Tibial nerve (tissue), 4 donors: ENCODE measurements around the gene SETD6. TPM values are rescaled to one million over a fixed set of nuclear protein-coding genes. Genes with fewer than 3 reads are reported as not detected.
A peak's percentile ranks its signal among the peaks of the same experiment; 100 is the strongest.

Source experiments
- DNase-seq, 2 donors: peaks; one replicate each; pipeline ENCODE4 v3.0.0-alpha.2; 2019; ENCODE audit warnings: low spot score in 2 of 2
- H3K27ac ChIP-seq, 4 donors: fragments of 200-600 bp; sonication (generic) in 3 of 4; one replicate each; pipeline ENCODE4 v1.5.1; 2017 to 2019; ENCODE audit warnings: mild to moderate bottlenecking in 1 of 4
- H3K27me3 ChIP-seq, 2 donors: fragments of 200-600 bp; sonication (generic) in 1 of 2; one replicate each; pipeline versions ENCODE4 v1.5.1 to v1.6.0; 2017 to 2019
- H3K36me3 ChIP-seq, 3 donors: fragments of 200-600 bp; sonication (generic); one replicate each; pipeline ENCODE4 v1.5.1; 2018 to 2019
- H3K4me1 ChIP-seq, 4 donors: fragments of 200-600 bp; sonication (generic) in 3 of 4; one replicate each; pipeline ENCODE4 v1.5.1; 2017 to 2019
- H3K4me3 ChIP-seq, 4 donors: fragments of 200-600 bp; sonication (generic) in 3 of 4; one replicate each; pipeline ENCODE4 v1.5.1; 2017 to 2019; ENCODE audit warnings: mild to moderate bottlenecking in 1 of 4, moderate library complexity in 1 of 4
- H3K9me3 ChIP-seq, 4 donors: fragments of 200-600 bp; sonication (generic) in 3 of 4; one replicate each; pipeline ENCODE4 v1.5.1; 2017 to 2019
- EP300 ChIP-seq, 2 donors: sonication (generic); formaldehyde crosslinking; IDR thresholded peaks; one replicate each; pipeline ENCODE4 v1.6.1; 2017; ENCODE audit warnings: antibody characterized with exemption in 2 of 2, mild to moderate bottlenecking in 1 of 2
- POLR2A ChIP-seq, 2 donors: fragments of 450-650 bp; IDR thresholded peaks; one replicate each; pipeline ENCODE4 v1.6.1; 2017; ENCODE audit warnings: antibody characterized with exemption in 2 of 2, mild to moderate bottlenecking in 2 of 2, moderate library complexity in 2 of 2
- WGBS, 2 donors: methylation state at CpG; one replicate each; pipeline ENCODE4 v1.1.5; 2018; 5-methylcytosine and 5-hydroxymethylcytosine counted together
- total RNA-seq, 4 donors: library from RNA; depleted of rRNA; stranded (reverse); fragments of >200 nt; gene quantifications; one replicate each; pipeline ENCODE4 v1.1.0, GENCODE V29; 2016
- TF ChIP-seq, protein P1 (sequence below), 5 experiments: fragments of 200-600 bp in 3 of 5; fragments of 450-650 bp in 2 of 5; sonication (generic) in 3 of 5; IDR thresholded peaks; one replicate each; pipeline ENCODE4 v1.5.1; 2016 to 2019; ENCODE audit warnings: antibody characterized with exemption in 5 of 5, mild to moderate bottlenecking in 3 of 5, moderate library complexity in 2 of 5

Gene SETD6
- total RNA-seq, 4 donors from 2014 or later, result 41.0 to 82.5 (median 45.2) TPM

DNA sequence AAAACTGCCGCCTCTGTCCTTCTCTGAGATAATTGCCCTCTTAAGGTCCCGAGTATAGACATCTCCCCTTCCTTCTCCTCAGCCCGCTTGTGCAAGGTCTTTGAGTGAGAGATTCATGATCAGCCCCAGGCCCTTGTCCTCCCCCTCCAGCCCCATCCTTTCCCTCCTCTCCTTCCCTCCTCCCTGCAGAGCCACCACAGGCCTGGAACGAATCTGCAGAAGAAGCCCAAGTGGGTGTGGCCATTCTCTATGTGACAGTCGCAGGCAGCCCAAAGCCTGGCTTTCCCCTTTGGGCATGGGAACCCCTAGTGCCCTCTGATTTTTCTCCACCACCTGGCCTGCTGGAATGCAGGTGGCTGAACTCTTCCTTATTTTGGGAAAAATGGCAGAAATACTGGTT, 22.6 kb upstream of the SETD6 start:
- TF ChIP-seq, protein P1, sequence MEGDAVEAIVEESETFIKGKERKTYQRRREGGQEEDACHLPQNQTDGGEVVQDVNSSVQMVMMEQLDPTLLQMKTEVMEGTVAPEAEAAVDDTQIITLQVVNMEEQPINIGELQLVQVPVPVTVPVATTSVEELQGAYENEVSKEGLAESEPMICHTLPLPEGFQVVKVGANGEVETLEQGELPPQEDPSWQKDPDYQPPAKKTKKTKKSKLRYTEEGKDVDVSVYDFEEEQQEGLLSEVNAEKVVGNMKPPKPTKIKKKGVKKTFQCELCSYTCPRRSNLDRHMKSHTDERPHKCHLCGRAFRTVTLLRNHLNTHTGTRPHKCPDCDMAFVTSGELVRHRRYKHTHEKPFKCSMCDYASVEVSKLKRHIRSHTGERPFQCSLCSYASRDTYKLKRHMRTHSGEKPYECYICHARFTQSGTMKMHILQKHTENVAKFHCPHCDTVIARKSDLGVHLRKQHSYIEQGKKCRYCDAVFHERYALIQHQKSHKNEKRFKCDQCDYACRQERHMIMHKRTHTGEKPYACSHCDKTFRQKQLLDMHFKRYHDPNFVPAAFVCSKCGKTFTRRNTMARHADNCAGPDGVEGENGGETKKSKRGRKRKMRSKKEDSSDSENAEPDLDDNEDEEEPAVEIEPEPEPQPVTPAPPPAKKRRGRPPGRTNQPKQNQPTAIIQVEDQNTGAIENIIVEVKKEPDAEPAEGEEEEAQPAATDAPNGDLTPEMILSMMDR (IDR thresholded peaks at IDR 0.05), result no peak
- peaks cover 0 to 19% (median 4%) of the 10 kb centered on the region in 4 donors for H3K4me1 ChIP-seq
- no peaks in the 10 kb centered on the region for H3K9me3 ChIP-seq
- H3K36me3 ChIP-seq, result no peaks in the 10 kb centered on the region
- 41 to 42% methylated on average over 5 of the region's 5 CpGs for WGBS, 2 donors
- no peak for DNase-seq
- no peak overlapping the region for H3K4me3 ChIP-seq
- H3K27me3 ChIP-seq, result no peaks in the 10 kb centered on the region
- no peak overlapping the region for H3K27ac ChIP-seq

DNA sequence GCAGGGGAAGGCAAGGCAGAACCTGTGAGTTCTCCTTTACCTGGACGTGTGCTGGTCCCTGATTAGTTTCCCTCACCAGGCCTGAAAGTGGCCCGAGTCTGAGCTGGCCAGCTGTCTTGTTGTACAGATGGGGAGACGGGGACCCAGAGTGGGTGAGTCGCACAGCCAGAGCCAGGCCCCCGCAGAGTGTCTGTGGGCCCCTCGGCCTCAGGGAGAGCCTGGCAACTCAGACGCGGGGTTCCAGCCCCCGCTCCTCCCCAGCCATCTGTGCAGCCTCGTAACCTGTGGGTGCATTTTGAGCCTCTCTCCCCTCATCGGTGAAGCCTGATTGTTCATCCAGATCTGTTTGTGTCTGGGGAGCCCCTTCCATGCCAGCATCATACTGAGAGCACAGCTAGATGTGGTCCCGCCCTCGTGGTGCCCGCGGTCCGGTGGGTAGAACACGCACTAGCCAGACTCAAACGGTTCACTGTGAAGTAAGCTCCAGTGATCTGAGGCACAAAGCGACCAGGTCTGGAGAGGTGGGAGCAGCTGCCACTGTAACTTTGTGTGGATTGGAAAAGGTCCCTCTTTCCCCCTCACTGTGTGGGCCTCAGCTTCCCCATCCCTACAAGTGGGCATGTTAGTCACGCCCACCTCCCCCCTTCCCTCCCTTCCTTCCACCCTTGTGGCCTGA, 21.4 kb upstream of the SETD6 start:
- TF ChIP-seq POLR2A (IDR thresholded peaks at IDR 0.05) (no peak), EP300 (IDR thresholded peaks at IDR 0.05) (no peak)
- TF ChIP-seq, protein P1 (IDR thresholded peaks at IDR 0.05), result no peak
- Histone ChIP-seq H3K4me1 (peaks cover 0 to 16% (median 4%) of the 10 kb centered on the region in 4 donors), H3K36me3 (no peaks in the 10 kb centered on the region), H3K9me3 (no peaks in the 10 kb centered on the region), H3K27me3 (no peaks in the 10 kb centered on the region), H3K27ac (peak overlapping the region in 1 of 4 donors; percentile 93), H3K4me3 (no peak overlapping the region)
- no peak for DNase-seq
- 74 to 82% methylated on average over 16 to 20 of the region's 20 CpGs for WGBS, 2 donors

DNA sequence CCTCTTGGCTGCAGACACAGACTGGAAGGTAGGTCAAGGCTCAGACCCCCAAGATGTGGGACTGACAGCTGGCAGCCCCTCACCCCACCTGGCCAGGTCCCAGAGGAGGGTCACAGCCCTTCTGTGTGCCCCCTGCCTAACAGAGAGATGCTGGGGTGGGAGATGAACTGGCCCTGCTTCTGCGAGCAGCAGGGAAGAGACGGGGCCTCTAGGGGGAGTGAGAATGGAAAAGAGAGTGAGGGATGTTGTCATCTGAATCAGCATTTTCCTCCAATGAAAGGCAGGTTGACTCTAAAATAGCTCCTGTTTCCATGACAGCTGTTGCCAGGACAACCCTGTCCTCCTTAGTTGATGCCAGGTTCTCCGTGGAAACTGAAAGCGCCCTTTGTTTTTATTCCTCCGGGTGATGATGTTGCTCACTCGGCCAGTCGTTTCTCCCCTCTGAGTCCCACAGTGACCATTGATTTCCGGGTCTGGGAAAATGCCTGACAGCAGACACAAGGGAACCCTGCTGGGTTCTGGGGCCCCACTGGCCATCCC, 20.3 kb upstream of the SETD6 start:
- WGBS, 2 donors, result 1% methylated on average over 8 of the region's 8 CpGs
- Histone ChIP-seq H3K9me3 (no peaks in the 10 kb centered on the region), H3K27ac (peak overlapping the region in 3 of 4 donors; percentile 58 to 93 (median 83)), H3K4me1 (peaks cover 0 to 18% (median 4%) of the 10 kb centered on the region in 4 donors), H3K27me3 (peaks cover 0 to 3% of the 10 kb centered on the region in 2 donors), H3K4me3 (peak overlapping the region in 1 of 4 donors; percentile 23), H3K36me3 (no peaks in the 10 kb centered on the region)
- TF ChIP-seq, protein P1 (IDR thresholded peaks at IDR 0.05), result peak; percentile 27 to 57 (median 49)
- TF ChIP-seq POLR2A (IDR thresholded peaks at IDR 0.05) (no peak), EP300 (IDR thresholded peaks at IDR 0.05) (peak in 1 of 2 donors; percentile 17)
- peak; percentile 81 to 88 for DNase-seq

DNA sequence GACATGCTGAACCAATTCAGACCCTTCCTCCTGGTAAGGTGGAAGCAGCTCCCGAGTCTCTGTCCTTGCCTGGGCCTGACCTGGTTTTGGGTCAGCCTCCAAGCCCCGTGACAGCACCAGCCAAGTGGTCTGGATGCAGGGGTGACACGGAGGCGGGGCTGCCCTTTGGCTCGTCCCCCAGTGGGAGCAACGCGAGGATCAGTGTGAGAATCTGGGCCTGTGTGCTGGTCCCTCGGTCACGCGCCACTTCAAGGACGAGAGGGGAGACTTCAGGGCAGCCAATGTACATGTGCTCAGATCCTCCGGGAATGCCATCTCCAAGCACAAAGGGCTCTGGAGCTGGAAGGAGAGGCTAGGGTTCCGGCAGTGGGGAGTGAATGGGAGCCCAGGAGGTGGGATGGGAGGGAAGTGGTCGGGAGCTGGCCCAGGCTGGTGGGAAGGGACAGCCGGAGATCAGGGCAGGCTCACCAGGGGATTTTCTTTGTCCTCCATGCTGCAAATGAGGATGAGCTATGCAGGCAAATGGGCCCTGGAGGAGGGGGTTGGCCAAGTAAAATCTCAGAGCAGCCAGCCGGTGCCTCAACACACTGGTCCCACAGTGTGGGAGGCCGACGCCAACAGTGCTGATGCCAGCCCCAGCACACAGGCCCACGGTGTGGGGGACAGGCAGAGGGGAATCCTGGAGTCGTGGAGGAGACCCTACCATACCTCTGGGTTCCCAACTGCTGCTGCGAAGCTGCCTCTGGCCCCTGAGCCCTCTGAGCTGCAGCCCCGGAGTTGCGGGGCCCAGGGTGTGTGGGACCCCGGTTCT, 19.6 kb upstream of the SETD6 start:
- H3K9me3 ChIP-seq, result no peaks in the 10 kb centered on the region
- WGBS, 2 donors, result 39 to 44% methylated on average over 21 to 22 of the region's 24 CpGs
- peak overlapping the region in 3 of 4 donors; percentile 58 to 93 (median 83) for H3K27ac ChIP-seq
- peak overlapping the region in 1 of 4 donors; percentile 23 for H3K4me3 ChIP-seq
- no peak for DNase-seq
- H3K36me3 ChIP-seq, result no peaks in the 10 kb centered on the region
- H3K27me3 ChIP-seq, result peaks cover 0 to 10% of the 10 kb centered on the region in 2 donors
- TF ChIP-seq EP300 (IDR thresholded peaks at IDR 0.05) (no peak), POLR2A (IDR thresholded peaks at IDR 0.05) (no peak)
- TF ChIP-seq, protein P1 (IDR thresholded peaks at IDR 0.05), result no peak
- peaks cover 0 to 25% (median 10%) of the 10 kb centered on the region in 4 donors for H3K4me1 ChIP-seq
